Measurements from ENCODE around the gene ACSS2.

ACSS2 gene

GRCh38 chr20:34925981-34926380 lies 49.6 kb downstream of the ACSS2 start:
- Histone ChIP-seq H3K4me1 (ENCODE audit: control insufficient read depth, insufficient read depth, low read length) (no peaks in the 10 kb centered on the region), H3K9me3 (ENCODE audit: control insufficient read depth, low read length) (no peaks in the 10 kb centered on the region)
- 82 to 84% methylated on average over 1 of the region's 1 CpG for WGBS, 2 experiments

DNA sequence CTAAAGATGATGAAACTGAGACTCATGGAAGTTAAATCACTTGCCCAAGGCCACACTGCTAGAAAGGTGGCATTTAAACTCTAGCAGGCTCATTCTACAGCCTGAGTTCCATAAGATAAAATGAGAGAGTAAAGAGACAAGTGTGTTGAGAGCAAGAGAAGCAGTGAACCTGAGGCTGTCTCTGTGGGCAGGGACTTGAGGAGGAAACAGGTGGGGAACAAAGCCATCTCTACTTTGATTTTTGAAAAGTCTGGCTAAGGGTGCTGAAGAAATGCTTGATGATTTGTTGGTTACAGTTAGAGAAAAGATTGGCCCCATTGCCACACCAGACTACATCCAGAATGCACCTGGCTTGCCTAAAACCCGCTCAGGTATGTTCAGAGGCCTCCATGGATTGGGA lies 50.2 kb downstream of the ACSS2 start:
- no peaks in the 10 kb centered on the region for H3K27me3 ChIP-seq (ENCODE audit: control insufficient read depth, insufficient read depth, low read length, poor library complexity, severe bottlenecking)
- H3K4me3 ChIP-seq (ENCODE audit: insufficient read depth, low read depth, low read length), result no peak overlapping the region
- H3K27ac ChIP-seq (ENCODE audit: insufficient read depth, low read depth, low read length, poor library complexity, severe bottlenecking), result no peak overlapping the region
- no peaks in the 10 kb centered on the region for H3K9me3 ChIP-seq (ENCODE audit: control insufficient read depth, low read length)
- WGBS, 2 experiments, result 100% methylated on average over 1 of the region's 1 CpG
- no peaks in the 10 kb centered on the region for H3K4me1 ChIP-seq (ENCODE audit: control insufficient read depth, insufficient read depth, low read length)
- peaks cover 7% of the 10 kb centered on the region for H3K36me3 ChIP-seq (ENCODE audit: control insufficient read depth, insufficient read depth, low read length)

More at GRCh38 chr20:34925981-34926380, 49.6 kb downstream of the ACSS2 start:
- H3K27me3 ChIP-seq (ENCODE audit: control insufficient read depth, insufficient read depth, low read length, poor library complexity, severe bottlenecking), result no peaks in the 10 kb centered on the region
- no peak overlapping the region for H3K27ac ChIP-seq (ENCODE audit: insufficient read depth, low read depth, low read length, poor library complexity, severe bottlenecking)
- H3K36me3 ChIP-seq (ENCODE audit: control insufficient read depth, insufficient read depth, low read length), result peaks cover 7% of the 10 kb centered on the region
- H3K4me3 ChIP-seq (ENCODE audit: insufficient read depth, low read depth, low read length), result no peak overlapping the region

- H3K9me3 ChIP-seq (ENCODE audit: control insufficient read depth, low read length), result no peaks in the 10 kb centered on the region
- H3K36me3 ChIP-seq (ENCODE audit: control insufficient read depth, insufficient read depth, low read length), result peaks cover 7% of the 10 kb centered on the region
- H3K27me3 ChIP-seq (ENCODE audit: control insufficient read depth, insufficient read depth, low read length, poor library complexity, severe bottlenecking), result no peaks in the 10 kb centered on the region
- no peak overlapping the region for H3K27ac ChIP-seq (ENCODE audit: insufficient read depth, low read depth, low read length, poor library complexity, severe bottlenecking)
- no peaks in the 10 kb centered on the region for H3K4me1 ChIP-seq (ENCODE audit: control insufficient read depth, insufficient read depth, low read length)
- no peak overlapping the region for H3K4me3 ChIP-seq (ENCODE audit: insufficient read depth, low read depth, low read length)
- 83 to 98% methylated on average over 1 of the region's 1 CpG for WGBS, 2 experiments
Observed at GRCh38 chr20:34927736-34928135, 51.3 kb downstream of the ACSS2 start.

DNA sequence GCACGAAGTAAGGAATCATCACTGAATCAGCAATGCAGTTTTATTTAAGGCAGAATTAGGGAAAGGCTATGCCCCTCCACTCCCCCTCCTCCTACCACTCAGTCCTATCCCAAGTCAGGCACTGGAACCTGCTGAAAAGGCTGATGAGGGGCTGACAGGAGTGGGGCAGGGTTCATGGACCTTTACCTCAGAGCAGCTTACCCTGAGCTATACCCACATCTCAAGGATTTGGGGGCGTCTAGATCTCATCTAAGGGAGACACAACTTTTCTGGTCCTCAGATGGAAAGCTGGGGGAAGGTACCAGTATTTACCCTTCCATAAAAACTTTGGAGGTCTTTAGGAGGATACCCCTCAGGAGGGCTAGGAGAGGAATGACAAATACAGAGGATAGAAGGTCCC lies 52.0 kb downstream of the ACSS2 start:
- Histone ChIP-seq H3K36me3 (ENCODE audit: control insufficient read depth, insufficient read depth, low read length) (peaks cover 7% of the 10 kb centered on the region), H3K4me3 (ENCODE audit: insufficient read depth, low read depth, low read length) (no peak overlapping the region), H3K9me3 (ENCODE audit: control insufficient read depth, low read length) (no peaks in the 10 kb centered on the region), H3K27me3 (ENCODE audit: control insufficient read depth, insufficient read depth, low read length, poor library complexity, severe bottlenecking) (no peaks in the 10 kb centered on the region), H3K4me1 (ENCODE audit: control insufficient read depth, insufficient read depth, low read length) (no peaks in the 10 kb centered on the region), H3K27ac (ENCODE audit: insufficient read depth, low read depth, low read length, poor library complexity, severe bottlenecking) (no peak overlapping the region)
- WGBS, 2 experiments, result 93 to 97% methylated on average over 2 of the region's 2 CpGs

GRCh38 chr20:34931771-34932170 lies 55.4 kb downstream of the ACSS2 start:
- no peaks in the 10 kb centered on the region for H3K9me3 ChIP-seq (ENCODE audit: control insufficient read depth, low read length)
- 93 to 96% methylated on average over 7 of the region's 7 CpGs for WGBS, 2 experiments
- H3K4me1 ChIP-seq (ENCODE audit: control insufficient read depth, insufficient read depth, low read length), result no peaks in the 10 kb centered on the region
- H3K27me3 ChIP-seq (ENCODE audit: control insufficient read depth, insufficient read depth, low read length, poor library complexity, severe bottlenecking), result no peaks in the 10 kb centered on the region
- H3K27ac ChIP-seq (ENCODE audit: insufficient read depth, low read depth, low read length, poor library complexity, severe bottlenecking), result no peak overlapping the region
- H3K36me3 ChIP-seq (ENCODE audit: control insufficient read depth, insufficient read depth, low read length), result peaks cover 11% of the 10 kb centered on the region
- H3K4me3 ChIP-seq (ENCODE audit: insufficient read depth, low read depth, low read length), result no peak overlapping the region

DNA sequence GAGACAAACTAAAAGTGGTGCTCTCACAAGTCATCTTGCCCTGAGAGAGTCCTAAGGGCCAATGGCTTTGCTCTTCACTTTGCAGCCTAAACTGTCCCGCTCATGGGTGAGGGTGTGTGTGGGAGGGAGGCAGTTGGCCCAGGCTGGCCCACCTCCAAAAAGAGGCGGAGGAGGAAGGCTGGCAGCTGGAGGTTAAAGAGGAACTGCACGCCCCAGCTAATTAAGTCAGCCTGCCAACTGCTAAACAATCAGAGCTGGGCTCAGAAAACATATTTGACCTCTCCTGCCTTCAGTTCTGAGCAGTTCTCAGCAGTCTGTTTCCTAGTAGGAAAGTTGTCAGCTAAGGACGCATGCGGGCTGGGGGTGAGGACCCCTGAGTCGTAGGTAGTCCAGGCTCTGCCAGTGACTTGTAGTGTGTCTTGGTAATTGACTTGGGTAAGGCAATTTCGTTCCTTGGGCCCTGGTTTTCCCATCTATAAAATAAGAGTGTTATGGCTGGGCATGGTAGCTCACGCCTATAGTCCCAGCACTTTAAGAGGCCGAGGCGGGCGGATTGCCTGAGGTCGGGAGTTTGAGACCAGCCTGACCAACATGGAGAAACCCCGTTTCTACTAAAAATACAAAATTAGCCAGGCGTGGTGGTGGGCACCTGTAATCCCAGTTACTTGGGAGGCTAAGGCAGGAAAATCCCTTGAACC lies 62.2 kb downstream of the ACSS2 start:
- H3K4me1 ChIP-seq (ENCODE audit: control insufficient read depth, insufficient read depth, low read length), result no peaks in the 10 kb centered on the region
- no peak overlapping the region for H3K27ac ChIP-seq (ENCODE audit: insufficient read depth, low read depth, low read length, poor library complexity, severe bottlenecking)
- 93 to 97% methylated on average over 14 of the region's 14 CpGs for WGBS, 2 experiments
- no peak overlapping the region for H3K4me3 ChIP-seq (ENCODE audit: insufficient read depth, low read depth, low read length)
- peaks cover 6% of the 10 kb centered on the region for H3K36me3 ChIP-seq (ENCODE audit: control insufficient read depth, insufficient read depth, low read length)
- no peaks in the 10 kb centered on the region for H3K27me3 ChIP-seq (ENCODE audit: control insufficient read depth, insufficient read depth, low read length, poor library complexity, severe bottlenecking)
- H3K9me3 ChIP-seq (ENCODE audit: control insufficient read depth, low read length), result no peaks in the 10 kb centered on the region

GRCh38 chr20:34940081-34940481 lies 63.7 kb downstream of the ACSS2 start:
- no peak overlapping the region for H3K4me3 ChIP-seq (ENCODE audit: insufficient read depth, low read depth, low read length)
- H3K4me1 ChIP-seq (ENCODE audit: control insufficient read depth, insufficient read depth, low read length), result no peaks in the 10 kb centered on the region
- H3K9me3 ChIP-seq (ENCODE audit: control insufficient read depth, low read length), result no peaks in the 10 kb centered on the region
- H3K27me3 ChIP-seq (ENCODE audit: control insufficient read depth, insufficient read depth, low read length, poor library complexity, severe bottlenecking), result no peaks in the 10 kb centered on the region
- H3K27ac ChIP-seq (ENCODE audit: insufficient read depth, low read depth, low read length, poor library complexity, severe bottlenecking), result no peak overlapping the region
- peaks cover 6% of the 10 kb centered on the region for H3K36me3 ChIP-seq (ENCODE audit: control insufficient read depth, insufficient read depth, low read length)
- WGBS, 2 experiments, result 82 to 91% methylated on average over 1 of the region's 1 CpG

DNA sequence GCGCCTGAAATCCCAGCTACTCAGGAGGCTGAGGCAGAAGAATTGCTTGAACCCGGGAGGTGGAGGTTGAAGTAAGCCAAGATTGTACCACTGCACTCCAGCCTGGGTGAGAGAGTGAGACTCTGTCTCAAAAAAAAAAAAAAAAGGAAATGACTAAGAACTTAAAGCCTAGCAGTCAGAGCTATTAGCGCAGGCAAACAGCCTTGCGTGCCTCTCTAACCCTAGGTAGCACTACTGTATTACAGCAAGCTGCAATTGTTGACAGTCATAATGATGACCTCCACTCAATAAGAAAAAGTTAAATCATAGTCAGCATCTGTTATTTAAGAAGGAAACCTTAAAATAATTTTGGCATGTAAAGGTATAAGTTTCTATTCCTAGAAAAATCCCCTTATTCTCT lies 64.8 kb downstream of the ACSS2 start:
- no peaks in the 10 kb centered on the region for H3K9me3 ChIP-seq (ENCODE audit: control insufficient read depth, low read length)
- WGBS, 2 experiments, result 94 to 96% methylated on average over 4 of the region's 4 CpGs
- peaks cover 6% of the 10 kb centered on the region for H3K36me3 ChIP-seq (ENCODE audit: control insufficient read depth, insufficient read depth, low read length)

DNA sequence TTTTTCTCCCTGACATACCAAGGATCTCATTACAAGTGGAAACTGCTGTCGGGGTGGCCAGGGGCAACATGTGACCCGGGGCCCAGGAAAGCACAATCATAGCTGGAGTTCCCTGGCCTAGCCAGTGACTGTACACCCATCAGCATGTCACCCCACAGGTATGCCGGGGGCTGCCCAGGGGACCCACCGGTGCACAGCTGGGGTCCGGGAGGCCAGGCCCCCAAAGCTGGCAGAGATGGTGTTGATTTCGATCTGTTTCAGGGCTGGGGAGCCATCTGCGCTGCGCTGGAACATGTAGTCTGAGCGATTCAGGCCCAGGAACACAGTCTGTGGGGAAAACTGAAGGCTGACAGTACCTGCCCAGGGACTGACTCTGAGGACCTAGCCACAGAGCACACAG lies 65.9 kb downstream of the ACSS2 start:
- 95 to 96% methylated on average over 9 of the region's 9 CpGs for WGBS, 2 experiments
- Histone ChIP-seq H3K9me3 (ENCODE audit: control insufficient read depth, low read length) (no peaks in the 10 kb centered on the region), H3K4me1 (ENCODE audit: control insufficient read depth, insufficient read depth, low read length) (no peaks in the 10 kb centered on the region), H3K4me3 (ENCODE audit: insufficient read depth, low read depth, low read length) (no peak overlapping the region), H3K27ac (ENCODE audit: insufficient read depth, low read depth, low read length, poor library complexity, severe bottlenecking) (no peak overlapping the region), H3K27me3 (ENCODE audit: control insufficient read depth, insufficient read depth, low read length, poor library complexity, severe bottlenecking) (no peaks in the 10 kb centered on the region), H3K36me3 (ENCODE audit: control insufficient read depth, insufficient read depth, low read length) (no peaks in the 10 kb centered on the region)

More for the DNA sequence above, 64.8 kb downstream of the ACSS2 start:
- no peak overlapping the region for H3K27ac ChIP-seq (ENCODE audit: insufficient read depth, low read depth, low read length, poor library complexity, severe bottlenecking)
- H3K27me3 ChIP-seq (ENCODE audit: control insufficient read depth, insufficient read depth, low read length, poor library complexity, severe bottlenecking), result no peaks in the 10 kb centered on the region
- no peak overlapping the region for H3K4me3 ChIP-seq (ENCODE audit: insufficient read depth, low read depth, low read length)
- no peaks in the 10 kb centered on the region for H3K4me1 ChIP-seq (ENCODE audit: control insufficient read depth, insufficient read depth, low read length)

DNA sequence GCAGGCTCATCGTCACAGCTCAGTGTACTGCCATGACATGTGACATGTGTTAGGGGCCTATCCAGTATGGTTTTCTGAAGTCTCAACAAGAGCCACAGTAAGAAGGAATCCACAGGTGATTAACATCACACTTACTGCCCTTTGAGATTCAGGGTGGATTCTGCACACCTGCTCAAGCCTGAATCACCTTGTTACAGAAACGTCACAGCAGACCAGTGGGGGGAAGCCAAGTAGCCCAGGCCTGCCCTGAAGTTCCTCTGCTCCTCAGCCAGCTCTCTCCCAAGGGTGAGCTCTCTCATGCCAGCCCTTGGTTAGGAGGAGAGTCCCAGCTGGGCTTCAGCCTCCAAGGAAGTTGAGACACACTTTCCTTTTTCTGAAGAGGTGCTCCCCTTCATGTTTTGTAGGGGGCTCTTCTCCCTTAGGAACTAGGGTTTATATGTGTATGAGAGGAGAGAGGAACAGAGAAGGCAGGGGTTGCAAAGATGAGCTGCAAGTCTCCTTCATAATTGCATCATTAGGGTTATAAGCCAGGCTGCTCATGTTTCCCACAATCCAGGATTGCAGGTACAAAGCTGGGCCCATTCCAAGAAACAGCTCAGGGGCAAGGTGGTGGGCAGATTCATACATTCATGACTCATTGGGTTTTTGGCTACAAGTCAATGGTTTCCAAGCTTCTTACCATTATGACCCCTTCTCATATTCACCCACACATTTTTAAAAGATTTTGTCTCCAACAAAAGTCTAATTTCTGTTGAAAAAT lies 67.6 kb downstream of the ACSS2 start:
- H3K36me3 ChIP-seq (ENCODE audit: control insufficient read depth, insufficient read depth, low read length), result no peaks in the 10 kb centered on the region
- no peaks in the 10 kb centered on the region for H3K27me3 ChIP-seq (ENCODE audit: control insufficient read depth, insufficient read depth, low read length, poor library complexity, severe bottlenecking)
- H3K4me1 ChIP-seq (ENCODE audit: control insufficient read depth, insufficient read depth, low read length), result no peaks in the 10 kb centered on the region
- H3K4me3 ChIP-seq (ENCODE audit: insufficient read depth, low read depth, low read length), result no peak overlapping the region
- no peak overlapping the region for H3K27ac ChIP-seq (ENCODE audit: insufficient read depth, low read depth, low read length, poor library complexity, severe bottlenecking)
- WGBS, 2 experiments, result 91 to 95% methylated on average over 2 of the region's 2 CpGs
- no peaks in the 10 kb centered on the region for H3K9me3 ChIP-seq (ENCODE audit: control insufficient read depth, low read length)

Data from ectodermal cell (in vitro differentiated cells).